Mesendoderm (in vitro differentiated cells): Measurements from ENCODE around the gene RAP1GDS1.

Experiments used
- DNase-seq: peaks from one replicate; pipeline ENCODE4 v3.0.0; 2013
- H2AK5ac ChIP-seq: 2 replicates; pipeline ENCODE4 v1.6.1; 2013; ENCODE audit warnings: low read length, inconsistent platforms
- H2BK120ac ChIP-seq: 2 replicates; pipeline ENCODE4 v1.6.1; 2013; ENCODE audit warnings: low read depth, mild to moderate bottlenecking, low read length, moderate library complexity, mixed read lengths
- H2BK15ac ChIP-seq: replicated peaks from 2 replicates; pipeline ENCODE4 v1.6.1; 2013; ENCODE audit warnings: low read depth, mild to moderate bottlenecking, moderate library complexity
- H2BK5ac ChIP-seq: 2 replicates; pipeline ENCODE4 v1.6.1; 2013; ENCODE audit warnings: low read length, inconsistent platforms
- H3K18ac ChIP-seq: 2 replicates; pipeline ENCODE4 v1.6.1; 2013; ENCODE audit warnings: mild to moderate bottlenecking, low read length, mixed read lengths
- H3K23ac ChIP-seq: one replicate; pipeline ENCODE4 v1.6.1; 2013; ENCODE audit warnings: low read length
- H3K27ac ChIP-seq: 2 replicates; pipeline ENCODE4 v1.5.1; 2013; ENCODE audit warnings: low read depth, mild to moderate bottlenecking, inconsistent platforms, low read length, moderate library complexity
- H3K27me3 ChIP-seq: 2 replicates; pipeline ENCODE4 v1.6.1; 2013; ENCODE audit warnings: low read length, control low read depth, mild to moderate bottlenecking, inconsistent platforms; ENCODE audit not compliant: insufficient read depth, poor library complexity
- H3K36me3 ChIP-seq: 2 replicates; pipeline ENCODE4 v1.6.1; 2013; ENCODE audit warnings: low read length, inconsistent platforms; ENCODE audit not compliant: control insufficient read depth, insufficient read depth
- H3K4ac ChIP-seq: one replicate; pipeline ENCODE4 v1.6.1; 2013; ENCODE audit warnings: low read depth, mild to moderate bottlenecking, low read length, moderate library complexity
- H3K4me1 ChIP-seq: 2 replicates; pipeline ENCODE4 v1.6.1; 2013; ENCODE audit warnings: low read depth, low read length, inconsistent platforms; ENCODE audit not compliant: control insufficient read depth
- H3K4me2 ChIP-seq: 2 replicates; pipeline ENCODE4 v1.6.1; 2013; ENCODE audit warnings: low read length
- H3K4me3 ChIP-seq: 2 replicates; pipeline ENCODE4 v1.5.1; 2013; ENCODE audit warnings: mild to moderate bottlenecking, low read length
- H3K56ac ChIP-seq: one replicate; pipeline ENCODE4 v1.6.1; 2013; ENCODE audit warnings: low read length
- H3K79me1 ChIP-seq: 2 replicates; pipeline ENCODE4 v1.6.1; 2013; ENCODE audit warnings: low read length, inconsistent platforms
- H3K79me2 ChIP-seq: 2 replicates; pipeline ENCODE4 v1.6.1; 2013; ENCODE audit warnings: mild to moderate bottlenecking, low read length; ENCODE audit not compliant: control insufficient read depth, insufficient read depth
- H3K9ac ChIP-seq: 2 replicates; pipeline ENCODE4 v1.6.1; 2013; ENCODE audit warnings: low read length, inconsistent platforms
- H4K5ac ChIP-seq: one replicate; pipeline ENCODE4 v1.6.1; 2013; ENCODE audit warnings: low read length
- H4K8ac ChIP-seq: one replicate; pipeline ENCODE4 v1.6.1; 2013; ENCODE audit warnings: low read depth, mild to moderate bottlenecking, control low read depth, low read length, moderate library complexity
- WGBS: extraction: QIAGEN DNeasy Blood & Tissue Kit; methylation state at CpG from one replicate; pipeline ENCODE4 v1.1.7; 2013; ENCODE audit warnings: low lambda C conversion rate, missing lambda C conversion rate; ENCODE audit not compliant: insufficient coverage; ENCODE audit errors: extremely low coverage; 5-methylcytosine and 5-hydroxymethylcytosine counted together

Gene RAP1GDS1

GRCh38 chr4:98237204-98237603 is 24.0 kb upstream of the RAP1GDS1 start:
- Histone ChIP-seq H3K4me3 (no peak overlapping the region), H3K79me1 (no peaks in the 10 kb centered on the region), H3K9ac (no peak overlapping the region), H3K56ac (no peak overlapping the region), H2BK120ac (no peak overlapping the region), H4K5ac (no peak overlapping the region), H3K4ac (no peak overlapping the region), H4K8ac (no peak overlapping the region), H3K4me1 (no peaks in the 10 kb centered on the region), H3K18ac (no peak overlapping the region), H3K27me3 (no peaks in the 10 kb centered on the region), H3K36me3 (no peaks in the 10 kb centered on the region), H2BK5ac (no peak overlapping the region), H3K79me2 (no peaks in the 10 kb centered on the region), H2BK15ac (no peak overlapping the region), H2AK5ac (no peak overlapping the region), H3K23ac (no peak overlapping the region), H3K27ac (no peak overlapping the region), H3K4me2 (no peak overlapping the region)
- WGBS: no CpG with 5 or more reads among the region's 3 CpGs
- no peak for DNase-seq

- WGBS: no CpG with 5 or more reads among the region's 1 CpG
- Histone ChIP-seq H2BK5ac (no peak overlapping the region), H4K5ac (no peak overlapping the region), H3K27ac (no peak overlapping the region), H3K4me2 (no peak overlapping the region), H3K79me2 (no peaks in the 10 kb centered on the region), H2BK15ac (no peak overlapping the region), H2BK120ac (no peak overlapping the region), H3K4ac (no peak overlapping the region), H3K9ac (no peak overlapping the region), H3K4me1 (no peaks in the 10 kb centered on the region), H2AK5ac (no peak overlapping the region), H3K56ac (no peak overlapping the region), H3K18ac (no peak overlapping the region), H3K27me3 (no peaks in the 10 kb centered on the region), H3K23ac (no peak overlapping the region), H4K8ac (no peak overlapping the region), H3K36me3 (no peaks in the 10 kb centered on the region), H3K79me1 (no peaks in the 10 kb centered on the region), H3K4me3 (no peak overlapping the region)
- no peak for DNase-seq
These were observed 19.1 kb upstream of the RAP1GDS1 start for GRCh38 chr4:98242063-98242462.

GRCh38 chr4:98242538-98242937 is 18.6 kb upstream of the RAP1GDS1 start:
- H3K18ac ChIP-seq: no peak overlapping the region
- no peak overlapping the region for H2BK5ac ChIP-seq
- no peaks in the 10 kb centered on the region for H3K36me3 ChIP-seq
- no peak overlapping the region for H3K23ac ChIP-seq
- no peaks in the 10 kb centered on the region for H3K27me3 ChIP-seq
- no peaks in the 10 kb centered on the region for H3K4me1 ChIP-seq
- no peak overlapping the region for H2BK120ac ChIP-seq
- DNase-seq: no peak
- no peak overlapping the region for H2AK5ac ChIP-seq
- H4K8ac ChIP-seq: no peak overlapping the region
- H3K27ac ChIP-seq: no peak overlapping the region
- no peaks in the 10 kb centered on the region for H3K79me2 ChIP-seq
- no peak overlapping the region for H3K4ac ChIP-seq
- H2BK15ac ChIP-seq: no peak overlapping the region
- no peaks in the 10 kb centered on the region for H3K79me1 ChIP-seq
- H3K4me2 ChIP-seq: no peak overlapping the region
- H3K56ac ChIP-seq: no peak overlapping the region
- no peak overlapping the region for H3K4me3 ChIP-seq
- no peak overlapping the region for H3K9ac ChIP-seq
- no peak overlapping the region for H4K5ac ChIP-seq
- no CpG with 5 or more reads among the region's 2 CpGs for WGBS

- H2BK120ac ChIP-seq: no peak overlapping the region
- no peak overlapping the region for H3K27ac ChIP-seq
- H3K56ac ChIP-seq: no peak overlapping the region
- no peak overlapping the region for H3K18ac ChIP-seq
- H3K27me3 ChIP-seq: no peaks in the 10 kb centered on the region
- no peaks in the 10 kb centered on the region for H3K79me1 ChIP-seq
- no peaks in the 10 kb centered on the region for H3K4me1 ChIP-seq
- no peaks in the 10 kb centered on the region for H3K36me3 ChIP-seq
- DNase-seq: no peak
- H3K4me3 ChIP-seq: no peak overlapping the region
- no peaks in the 10 kb centered on the region for H3K79me2 ChIP-seq
- no CpG with 5 or more reads among the region's 4 CpGs for WGBS
- H3K4me2 ChIP-seq: no peak overlapping the region
- H3K9ac ChIP-seq: no peak overlapping the region
- H3K23ac ChIP-seq: no peak overlapping the region
- no peak overlapping the region for H4K5ac ChIP-seq
- H2BK15ac ChIP-seq: no peak overlapping the region
- no peak overlapping the region for H2BK5ac ChIP-seq
- no peak overlapping the region for H4K8ac ChIP-seq
- no peak overlapping the region for H3K4ac ChIP-seq
- no peak overlapping the region for H2AK5ac ChIP-seq
These were observed 16.0 kb upstream of the RAP1GDS1 start for GRCh38 chr4:98245226-98245625.

GRCh38 chr4:98248934-98249333 is 12.2 kb upstream of the RAP1GDS1 start:
- no peaks in the 10 kb centered on the region for H3K27me3 ChIP-seq
- no peak overlapping the region for H3K4ac ChIP-seq
- H3K18ac ChIP-seq: no peak overlapping the region
- H3K23ac ChIP-seq: no peak overlapping the region
- no peak overlapping the region for H2BK15ac ChIP-seq
- H3K27ac ChIP-seq: no peak overlapping the region
- H3K56ac ChIP-seq: no peak overlapping the region
- no peak overlapping the region for H4K8ac ChIP-seq
- H3K4me1 ChIP-seq: no peaks in the 10 kb centered on the region
- DNase-seq: no peak
- no peak overlapping the region for H3K4me3 ChIP-seq
- H2AK5ac ChIP-seq: no peak overlapping the region
- H3K9ac ChIP-seq: no peak overlapping the region
- no peak overlapping the region for H2BK120ac ChIP-seq
- no peak overlapping the region for H4K5ac ChIP-seq
- no peaks in the 10 kb centered on the region for H3K79me1 ChIP-seq
- H3K79me2 ChIP-seq: no peaks in the 10 kb centered on the region
- H2BK5ac ChIP-seq: no peak overlapping the region
- H3K36me3 ChIP-seq: no peaks in the 10 kb centered on the region
- H3K4me2 ChIP-seq: no peak overlapping the region

GRCh38 chr4:98249831-98250230 is 11.4 kb upstream of the RAP1GDS1 start:
- H3K56ac ChIP-seq: no peak overlapping the region
- no peaks in the 10 kb centered on the region for H3K27me3 ChIP-seq
- H3K4me2 ChIP-seq: no peak overlapping the region
- H2AK5ac ChIP-seq: no peak overlapping the region
- WGBS: 100% methylated on average over 1 of the region's 1 CpG
- no peak overlapping the region for H2BK120ac ChIP-seq
- H3K79me2 ChIP-seq: no peaks in the 10 kb centered on the region
- no peak overlapping the region for H4K8ac ChIP-seq
- H2BK15ac ChIP-seq: no peak overlapping the region
- no peak overlapping the region for H3K27ac ChIP-seq
- H3K23ac ChIP-seq: no peak overlapping the region
- H3K4ac ChIP-seq: no peak overlapping the region
- no peaks in the 10 kb centered on the region for H3K4me1 ChIP-seq
- no peak overlapping the region for H3K4me3 ChIP-seq
- H3K18ac ChIP-seq: no peak overlapping the region
- H4K5ac ChIP-seq: no peak overlapping the region
- H3K79me1 ChIP-seq: no peaks in the 10 kb centered on the region
- no peaks in the 10 kb centered on the region for H3K36me3 ChIP-seq
- no peak for DNase-seq
- no peak overlapping the region for H2BK5ac ChIP-seq
- H3K9ac ChIP-seq: no peak overlapping the region
